ENCODE data around the gene PDE6B. TPM values are rescaled to one million over a fixed set of nuclear protein-coding genes. Genes with fewer than 3 reads are reported as not detected.

Gene PDE6B
- total RNA-seq, 1 donor from 2014 or later: 4.1 TPM

- Mint-ChIP-seq H3K4me1 (no peaks in the 10 kb centered on the region), H3K27ac (ENCODE audit: unreplicated experiment) (no peak overlapping the region), H3K9me3 (no peaks in the 10 kb centered on the region), H3K27me3 (ENCODE audit: low read depth) (no peaks in the 10 kb centered on the region), H3K36me3 (ENCODE audit: low read depth) (no peaks in the 10 kb centered on the region), H3K4me3 (peak overlapping the region; percentile 44)
- no peak for DNase-seq (ENCODE audit: low read depth, low spot score)
- no peak for TF ChIP-seq CTCF (conservative IDR thresholded peaks at IDR 0.05)
Measured at GRCh38 chr4:679629-680028, 54.3 kb downstream of the PDE6B start.

- Mint-ChIP-seq H3K27me3 (ENCODE audit: low read depth) (no peaks in the 10 kb centered on the region), H3K4me1 (peaks cover 2% of the 10 kb centered on the region), H3K27ac (ENCODE audit: unreplicated experiment) (no peak overlapping the region), H3K9me3 (no peaks in the 10 kb centered on the region), H3K4me3 (peak overlapping the region; percentile 67), H3K36me3 (ENCODE audit: low read depth) (no peaks in the 10 kb centered on the region)
- no peak for DNase-seq (ENCODE audit: low read depth, low spot score)
- no peak for TF ChIP-seq CTCF (conservative IDR thresholded peaks at IDR 0.05)
Measured at GRCh38 chr4:680091-680490, 54.7 kb downstream of the PDE6B start.

GRCh38 chr4:680551-680927 is 55.2 kb downstream of the PDE6B start:
- Mint-ChIP-seq H3K36me3 (ENCODE audit: low read depth) (no peaks in the 10 kb centered on the region), H3K27me3 (ENCODE audit: low read depth) (no peaks in the 10 kb centered on the region), H3K4me1 (peaks cover 3% of the 10 kb centered on the region), H3K27ac (ENCODE audit: unreplicated experiment) (no peak overlapping the region), H3K4me3 (peak overlapping the region; percentile 67), H3K9me3 (no peaks in the 10 kb centered on the region)
- no peak for TF ChIP-seq CTCF (conservative IDR thresholded peaks at IDR 0.05)
- DNase-seq (ENCODE audit: low read depth, low spot score): no peak

GRCh38 chr4:680928-681645 is 55.7 kb downstream of the PDE6B start:
- TF ChIP-seq CTCF (conservative IDR thresholded peaks at IDR 0.05): no peak
- peaks cover 3% of the 10 kb centered on the region for H3K4me1 Mint-ChIP-seq
- H3K4me3 Mint-ChIP-seq: peak overlapping the region; percentile 54
- no peaks in the 10 kb centered on the region for H3K9me3 Mint-ChIP-seq
- no peak overlapping the region for H3K27ac Mint-ChIP-seq (ENCODE audit: unreplicated experiment)
- H3K27me3 Mint-ChIP-seq (ENCODE audit: low read depth): no peaks in the 10 kb centered on the region
- no peaks in the 10 kb centered on the region for H3K36me3 Mint-ChIP-seq (ENCODE audit: low read depth)
- DNase-seq (ENCODE audit: low read depth, low spot score): peak; percentile 52

- no peak for DNase-seq (ENCODE audit: low read depth, low spot score)
Measured at GRCh38 chr4:681736-682451, 56.5 kb downstream of the PDE6B start.

More at GRCh38 chr4:681736-682451, 56.5 kb downstream of the PDE6B start:
- no peak overlapping the region for H3K27ac Mint-ChIP-seq (ENCODE audit: unreplicated experiment)
- no peak overlapping the region for H3K4me3 Mint-ChIP-seq
- H3K27me3 Mint-ChIP-seq (ENCODE audit: low read depth): no peaks in the 10 kb centered on the region
- no peak for TF ChIP-seq CTCF (conservative IDR thresholded peaks at IDR 0.05)
- H3K4me1 Mint-ChIP-seq: peaks cover 3% of the 10 kb centered on the region
- H3K36me3 Mint-ChIP-seq (ENCODE audit: low read depth): no peaks in the 10 kb centered on the region
- no peaks in the 10 kb centered on the region for H3K9me3 Mint-ChIP-seq
